ENCODE data around the gene OR6B2. TPM values are rescaled to one million over a fixed set of nuclear protein-coding genes. Genes with fewer than 3 reads are reported as not detected.

The OR6B2 gene
- total and polyA plus RNA-seq, 10 donors, result not detected

DNA sequence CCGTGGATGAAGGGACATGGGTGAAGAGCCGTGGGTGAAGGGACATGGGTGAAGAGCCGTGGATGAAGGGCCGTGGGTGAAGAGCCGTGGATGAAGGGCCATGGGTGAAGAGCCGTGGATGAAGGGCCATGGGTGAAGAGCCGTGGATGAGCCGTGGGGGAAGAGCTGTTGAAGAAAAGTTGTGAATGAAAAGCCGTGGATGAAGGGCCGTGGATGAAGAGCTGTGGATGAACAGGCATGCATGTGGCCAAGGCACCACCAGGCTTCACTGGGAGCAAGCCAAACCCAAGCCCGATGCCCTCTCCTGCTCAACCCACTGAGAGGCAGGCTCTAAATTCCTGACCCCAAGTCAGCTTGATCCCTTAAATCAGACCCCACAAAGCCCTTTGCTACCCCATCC is 12.5 kb upstream of the OR6B2 start:
- intact Hi-C loops (cut with DNase I; ENCODE audit: low total_unique reads), result no loop called here
- TF ChIP-seq POLR2AphosphoS5 (IDR thresholded peaks at IDR 0.05) (no peak), POLR2A (IDR thresholded peaks at IDR 0.05) (no peak)
- TF ChIP-seq, protein P1, sequence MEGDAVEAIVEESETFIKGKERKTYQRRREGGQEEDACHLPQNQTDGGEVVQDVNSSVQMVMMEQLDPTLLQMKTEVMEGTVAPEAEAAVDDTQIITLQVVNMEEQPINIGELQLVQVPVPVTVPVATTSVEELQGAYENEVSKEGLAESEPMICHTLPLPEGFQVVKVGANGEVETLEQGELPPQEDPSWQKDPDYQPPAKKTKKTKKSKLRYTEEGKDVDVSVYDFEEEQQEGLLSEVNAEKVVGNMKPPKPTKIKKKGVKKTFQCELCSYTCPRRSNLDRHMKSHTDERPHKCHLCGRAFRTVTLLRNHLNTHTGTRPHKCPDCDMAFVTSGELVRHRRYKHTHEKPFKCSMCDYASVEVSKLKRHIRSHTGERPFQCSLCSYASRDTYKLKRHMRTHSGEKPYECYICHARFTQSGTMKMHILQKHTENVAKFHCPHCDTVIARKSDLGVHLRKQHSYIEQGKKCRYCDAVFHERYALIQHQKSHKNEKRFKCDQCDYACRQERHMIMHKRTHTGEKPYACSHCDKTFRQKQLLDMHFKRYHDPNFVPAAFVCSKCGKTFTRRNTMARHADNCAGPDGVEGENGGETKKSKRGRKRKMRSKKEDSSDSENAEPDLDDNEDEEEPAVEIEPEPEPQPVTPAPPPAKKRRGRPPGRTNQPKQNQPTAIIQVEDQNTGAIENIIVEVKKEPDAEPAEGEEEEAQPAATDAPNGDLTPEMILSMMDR (IDR thresholded peaks at IDR 0.05 in 8 of 11, conservative IDR thresholded peaks at IDR 0.05 in 3 of 11), result no peak
- no peak overlapping the region for H3K27ac ChIP-seq

GRCh38 chr2:240041363-240041762 is 11.1 kb upstream of the OR6B2 start:
- WGBS, 5 donors, result 70 to 89% (median 78%) methylated on average over 6 of the region's 6 CpGs
- Histone ChIP-seq H3K9me3 (no peaks in the 10 kb centered on the region), H3K27me3 (replicated peaks in 1 of 7) (peaks cover 0 to 49% (median 4%) of the 10 kb centered on the region in 7 donors), H3K36me3 (no peaks in the 10 kb centered on the region), H3K4me3 (no peak overlapping the region), H3K4me1 (no peaks in the 10 kb centered on the region), H3K27ac (no peak overlapping the region)
- intact Hi-C loops (cut with DNase I; ENCODE audit: low total_unique reads), result no loop called here
- TF ChIP-seq, protein P1 (IDR thresholded peaks at IDR 0.05 in 8 of 11, conservative IDR thresholded peaks at IDR 0.05 in 3 of 11), result no peak
- TF ChIP-seq POLR2A (IDR thresholded peaks at IDR 0.05) (no peak), POLR2AphosphoS5 (IDR thresholded peaks at IDR 0.05) (no peak)
- no peak for DNase-seq

More for the DNA sequence above, 12.5 kb upstream of the OR6B2 start:
- 68 to 84% (median 78%) methylated on average over 11 of the region's 11 CpGs for WGBS, 5 donors
- H3K4me3 ChIP-seq, result no peak overlapping the region
- H3K9me3 ChIP-seq, result no peaks in the 10 kb centered on the region
- H3K36me3 ChIP-seq, result no peaks in the 10 kb centered on the region
- no peaks in the 10 kb centered on the region for H3K4me1 ChIP-seq
- H3K27me3 ChIP-seq (replicated peaks in 1 of 7), result peaks cover 0 to 63% (median 4%) of the 10 kb centered on the region in 7 donors
- no peak for DNase-seq

DNA sequence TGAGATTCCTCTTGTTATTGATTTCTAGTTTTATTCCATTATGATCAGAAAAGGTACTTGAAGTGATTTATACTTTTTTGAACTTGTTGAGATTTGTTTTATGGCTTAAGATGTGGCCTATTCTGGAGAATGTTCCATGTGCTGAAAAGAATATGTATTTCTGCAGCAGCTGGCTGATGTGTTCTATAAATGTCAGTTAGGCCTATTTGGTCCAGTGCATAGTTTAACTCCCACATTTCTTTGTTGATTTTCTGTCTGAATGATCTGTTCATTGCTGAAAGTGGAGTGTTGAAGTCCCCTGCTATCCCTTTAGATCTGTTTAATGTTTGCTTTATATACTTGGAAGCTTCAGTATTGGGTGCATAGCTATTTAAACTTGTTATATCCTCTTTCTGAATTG is 7.1 kb upstream of the OR6B2 start:
- no peaks in the 10 kb centered on the region for H3K9me3 ChIP-seq
- no peak for TF ChIP-seq POLR2AphosphoS5 (IDR thresholded peaks at IDR 0.05)
- TF ChIP-seq, protein P1 (IDR thresholded peaks at IDR 0.05 in 8 of 11, conservative IDR thresholded peaks at IDR 0.05 in 3 of 11), result no peak
- TF ChIP-seq POLR2A (IDR thresholded peaks at IDR 0.05), result no peak
- peaks cover 0 to 43% (median 4%) of the 10 kb centered on the region in 7 donors for H3K27me3 ChIP-seq (replicated peaks in 1 of 7)
- intact Hi-C loops (cut with DNase I; ENCODE audit: low total_unique reads), result no loop called here
- no peaks in the 10 kb centered on the region for H3K36me3 ChIP-seq
- no peak overlapping the region for H3K4me3 ChIP-seq
- no peaks in the 10 kb centered on the region for H3K4me1 ChIP-seq
- no peak overlapping the region for H3K27ac ChIP-seq
- no peak for DNase-seq

DNA sequence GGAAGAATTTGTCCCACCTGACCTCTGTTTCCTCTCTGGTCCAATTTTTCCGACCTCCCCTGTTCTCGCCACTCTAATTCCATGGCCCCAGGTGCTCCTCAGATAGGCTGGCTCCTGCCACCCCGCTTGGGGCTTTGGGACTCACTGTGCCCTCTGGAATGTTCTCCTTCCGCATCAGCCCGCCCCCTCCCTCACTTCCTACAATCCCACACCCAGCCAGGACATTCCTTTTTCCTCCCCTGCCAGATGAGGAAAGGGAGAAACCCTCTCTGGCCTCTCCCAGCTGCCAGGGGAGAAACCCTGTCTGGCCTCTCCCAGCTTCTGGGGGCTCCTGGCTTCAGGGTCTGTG is 3.1 kb upstream of the OR6B2 start:
- H3K9me3 ChIP-seq, result no peaks in the 10 kb centered on the region
- TF ChIP-seq POLR2AphosphoS5 (IDR thresholded peaks at IDR 0.05), result no peak
- TF ChIP-seq, protein P1 (IDR thresholded peaks at IDR 0.05 in 8 of 11, conservative IDR thresholded peaks at IDR 0.05 in 3 of 11), result no peak
- no peak for TF ChIP-seq POLR2A (IDR thresholded peaks at IDR 0.05)
- H3K4me3 ChIP-seq, result no peak overlapping the region
- H3K36me3 ChIP-seq, result no peaks in the 10 kb centered on the region
- H3K27ac ChIP-seq, result no peak overlapping the region
- intact Hi-C loops (cut with DNase I; ENCODE audit: low total_unique reads), result no loop called here
- 44 to 49% (median 45%) methylated on average over 5 of the region's 5 CpGs for WGBS, 5 donors
- no peaks in the 10 kb centered on the region for H3K4me1 ChIP-seq
- H3K27me3 ChIP-seq (replicated peaks in 1 of 7), result peaks cover 0 to 36% (median 0%) of the 10 kb centered on the region in 7 donors
- no peak for DNase-seq

Measured in spleen (tissue), 11 donors.